HG03097 (cell line): ENCODE measurements around the gene ACVR2B.
"Not testable (repeated sequence)": the region's sequence is repeated elsewhere in the genome, so short reads cannot be mapped to it uniquely, and the experiment has no call there.

ENCODE experiments used
- ATAC-seq: cut with Tn5 transposase; IDR thresholded peaks from one replicate; pipeline ENCODE4 v1.9.1; 2021; ENCODE audit not compliant: unreplicated experiment, low FRiP score

The ACVR2B gene

DNA sequence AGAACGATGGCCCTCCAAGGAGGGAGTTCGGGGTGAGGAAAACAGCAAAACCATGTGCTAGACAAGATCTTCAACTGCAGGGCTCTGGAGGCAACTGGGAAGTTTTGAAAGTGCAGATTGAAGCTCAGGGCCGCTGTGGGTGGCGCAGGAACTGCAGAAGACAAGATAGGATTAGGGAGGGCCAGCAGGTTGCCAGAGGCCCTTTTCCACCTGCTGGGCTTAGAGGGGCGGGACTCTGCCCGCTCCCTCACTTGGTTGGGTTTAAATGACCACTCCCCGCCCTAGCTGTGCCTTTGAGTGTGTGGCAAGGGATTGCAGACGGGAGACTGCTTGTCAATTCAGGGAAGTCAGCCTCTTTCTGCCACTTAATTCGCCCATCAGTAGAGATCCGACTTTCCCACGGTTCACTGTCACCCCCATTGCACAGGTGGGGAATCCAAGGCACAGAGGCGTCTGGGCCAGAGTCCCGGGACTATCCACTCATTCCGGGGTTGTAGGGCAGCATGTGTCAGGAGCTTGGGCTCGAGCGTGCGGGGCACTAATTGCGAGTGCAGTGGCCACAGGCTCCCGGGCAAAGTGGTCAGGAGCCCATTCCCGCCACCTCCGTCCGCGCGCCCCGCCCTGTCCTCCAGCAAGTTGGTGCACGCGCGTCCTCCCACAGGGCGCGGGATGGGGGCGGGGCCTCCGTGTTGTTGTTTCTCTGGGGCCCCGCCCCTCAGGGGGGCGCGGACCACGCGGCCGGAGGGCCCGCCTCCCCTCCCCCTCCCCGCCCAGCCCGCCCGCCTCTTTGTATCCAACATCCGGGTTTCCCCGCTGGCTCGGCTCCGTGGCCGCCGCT is at the start of gene ACVR2B:
ACVR2B (plus strand) TSS at position 816 of the 838 bp plus-strand sequence. CDS start 433 bp downstream, outside the sequence.
- ATAC-seq: peak; percentile 46

DNA sequence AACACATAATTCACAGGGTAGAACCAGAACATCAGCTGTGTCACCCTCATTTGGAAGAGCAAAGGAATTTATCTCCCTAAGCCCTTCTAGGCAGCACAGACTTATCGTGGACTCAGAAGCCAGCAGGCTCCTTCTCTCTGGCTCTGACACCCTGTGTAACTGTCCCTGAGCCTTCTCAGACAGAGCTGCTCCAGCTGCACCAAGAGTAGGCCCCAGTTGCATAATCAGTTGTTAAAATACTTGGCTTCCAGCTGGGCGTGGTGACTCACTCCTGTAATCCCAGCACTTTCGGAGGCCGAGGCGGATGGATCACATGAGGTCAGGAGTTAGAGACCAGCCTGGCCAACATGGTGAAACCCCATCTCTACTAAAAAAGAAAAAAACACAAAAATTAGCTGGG is 49.4 kb upstream of the ACVR2B start:
- ATAC-seq: no peak

DNA sequence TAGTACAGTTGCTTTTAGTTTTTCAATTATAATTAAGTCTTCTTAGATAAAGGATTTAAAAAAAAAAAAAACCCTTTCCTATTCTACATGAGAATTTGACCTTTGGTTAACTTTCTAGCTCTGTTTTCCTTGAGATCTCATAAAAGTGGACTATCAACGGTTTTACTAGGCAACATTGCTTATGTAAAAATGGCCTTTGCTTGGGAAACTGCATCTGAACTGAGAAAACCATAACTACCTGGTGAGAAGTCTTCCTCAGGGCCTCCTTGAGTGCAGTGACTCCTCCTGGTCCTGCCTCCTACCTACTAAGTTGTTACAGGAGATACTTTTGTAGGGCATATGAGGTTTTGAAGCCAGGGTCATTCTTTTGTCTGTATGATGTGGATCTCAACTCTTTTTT is 42.1 kb upstream of the ACVR2B start:
- no peak for ATAC-seq

DNA sequence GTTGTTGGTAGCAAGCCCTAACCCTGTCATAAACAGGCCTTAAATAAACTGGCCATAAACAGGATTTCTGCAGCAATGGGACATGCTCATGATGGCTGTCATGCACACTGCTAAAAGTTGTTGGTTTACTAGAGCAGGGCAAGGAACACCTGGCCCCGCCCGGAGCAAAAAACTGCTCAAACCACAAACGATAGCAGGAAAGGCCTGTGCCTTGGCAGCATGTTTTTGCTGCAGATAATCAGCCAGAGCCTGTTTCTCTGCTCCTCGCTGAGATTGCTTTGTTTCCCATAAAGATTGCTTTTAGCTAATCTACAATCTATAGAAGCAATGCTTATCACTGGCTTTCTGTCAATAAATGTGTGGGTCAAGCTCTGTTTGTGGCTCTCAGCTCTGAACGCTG is 32.9 kb upstream of the ACVR2B start:
- not testable (repeated sequence) for ATAC-seq

DNA sequence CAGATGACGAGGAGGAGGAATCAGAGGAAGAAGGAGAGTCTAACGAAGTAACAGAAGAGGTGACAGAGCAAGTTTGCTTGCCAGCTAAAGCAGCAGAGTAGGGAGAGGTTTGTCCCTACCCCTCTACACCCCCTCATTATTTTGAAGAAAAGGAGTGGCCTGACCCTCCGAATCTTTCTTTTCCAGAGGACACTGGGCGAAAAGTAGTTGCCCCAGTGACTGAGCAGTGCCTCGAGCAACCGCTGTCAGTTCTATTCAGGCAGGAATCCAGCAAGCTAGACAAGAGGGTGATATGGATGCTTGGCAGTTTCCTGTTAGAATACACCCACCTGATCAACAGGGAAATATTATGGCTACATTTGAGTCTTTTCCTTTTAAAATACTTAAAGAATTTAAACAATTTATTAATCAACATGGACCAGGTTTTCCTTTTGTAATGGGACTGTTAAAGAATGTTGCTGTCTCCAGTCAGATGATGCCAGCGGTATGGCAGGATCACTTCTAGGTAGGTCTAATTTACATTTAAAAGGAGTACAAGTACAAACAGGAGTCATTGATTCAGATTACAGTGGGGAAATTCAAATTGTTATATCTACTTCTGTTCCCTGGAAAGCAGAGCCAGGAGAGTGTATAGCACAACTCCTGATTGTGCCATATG is 31.9 kb upstream of the ACVR2B start:
- no peak for ATAC-seq

DNA sequence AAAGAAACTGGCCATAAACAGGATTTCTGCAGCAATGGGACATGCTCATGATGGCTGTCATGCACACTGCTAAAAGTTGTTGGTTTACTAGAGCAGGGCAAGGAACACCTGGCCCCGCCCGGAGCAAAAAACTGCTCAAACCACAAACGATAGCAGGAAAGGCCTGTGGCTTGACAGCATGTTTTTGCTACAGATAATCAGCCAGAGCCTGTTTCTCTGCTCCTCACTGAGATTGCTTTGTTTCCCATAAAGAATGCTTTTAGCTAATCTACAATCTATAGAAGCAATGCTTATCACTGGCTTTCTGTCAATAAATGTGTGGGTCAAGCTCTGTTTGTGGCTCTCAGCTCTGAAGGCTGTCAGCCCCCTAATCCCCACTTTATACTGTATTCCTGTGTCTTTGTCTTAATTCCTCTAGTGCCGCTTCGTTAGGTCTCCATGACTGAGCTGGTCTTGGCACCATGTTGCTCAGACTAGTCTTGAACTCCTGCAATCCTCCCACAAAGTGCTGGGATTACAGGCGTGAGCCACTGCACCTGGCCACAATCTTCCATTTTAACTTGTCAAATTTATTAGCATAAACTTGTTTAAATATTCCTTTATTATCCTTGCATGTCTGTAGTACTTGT is 26.8 kb upstream of the ACVR2B start:
- ATAC-seq: not testable (repeated sequence)

DNA sequence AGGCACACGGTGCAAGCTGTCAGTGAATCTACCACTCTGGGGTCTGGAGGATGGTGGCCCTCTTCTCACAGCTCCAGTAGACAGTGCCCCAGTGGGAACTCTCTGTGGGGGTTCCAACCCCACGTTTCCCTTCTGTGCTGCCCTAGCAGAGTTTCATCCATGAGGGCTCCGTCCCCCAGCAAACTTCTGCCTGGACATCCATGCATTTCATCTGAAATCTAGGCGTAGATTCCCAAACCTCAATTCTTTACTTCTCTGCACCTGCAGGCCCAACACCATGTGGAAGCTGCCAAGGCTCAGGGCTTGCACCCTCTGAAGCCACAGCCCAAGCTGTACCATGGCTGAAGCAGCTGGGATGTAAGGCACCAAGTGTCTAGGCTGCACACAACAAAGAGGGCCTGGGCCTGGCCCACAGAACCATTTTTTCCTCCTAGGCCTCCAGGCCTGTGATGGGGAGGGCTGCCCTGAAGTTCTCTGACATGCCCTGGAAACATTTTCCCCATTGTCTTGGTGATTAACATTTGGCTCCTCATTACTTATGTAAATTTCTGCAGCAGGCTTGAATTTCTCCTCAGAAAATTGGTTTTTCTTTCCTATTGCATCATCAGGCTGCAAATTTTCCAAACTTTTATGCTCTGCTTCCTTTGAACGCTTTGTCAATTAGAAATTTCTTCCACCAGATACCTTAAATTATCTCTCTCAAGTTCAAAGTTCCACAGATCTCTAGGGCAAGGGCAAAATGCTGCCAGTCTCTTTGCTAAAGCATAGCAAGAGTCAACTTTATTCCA is 20.6 kb upstream of the ACVR2B start:
- ATAC-seq: not testable (repeated sequence)

DNA sequence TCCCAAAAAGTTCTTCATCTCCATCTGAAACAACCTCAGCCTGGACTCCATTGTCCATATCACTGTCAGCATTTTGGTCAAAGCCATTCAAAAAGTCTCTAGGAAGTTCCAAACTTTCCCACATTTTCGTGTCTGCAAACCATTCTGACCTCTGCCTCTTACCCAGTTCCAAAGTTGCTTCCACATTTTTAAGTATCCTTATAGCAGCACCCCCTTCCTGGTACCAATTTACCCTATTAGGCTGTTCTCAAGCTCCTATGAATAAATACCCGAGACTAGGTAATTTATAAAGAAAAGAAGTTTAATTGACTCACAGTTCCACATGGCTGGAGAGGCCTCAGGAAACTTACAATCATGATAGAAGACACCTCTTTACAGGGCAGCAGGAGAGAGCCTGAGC is 20.0 kb upstream of the ACVR2B start:
- not testable (repeated sequence) for ATAC-seq

DNA sequence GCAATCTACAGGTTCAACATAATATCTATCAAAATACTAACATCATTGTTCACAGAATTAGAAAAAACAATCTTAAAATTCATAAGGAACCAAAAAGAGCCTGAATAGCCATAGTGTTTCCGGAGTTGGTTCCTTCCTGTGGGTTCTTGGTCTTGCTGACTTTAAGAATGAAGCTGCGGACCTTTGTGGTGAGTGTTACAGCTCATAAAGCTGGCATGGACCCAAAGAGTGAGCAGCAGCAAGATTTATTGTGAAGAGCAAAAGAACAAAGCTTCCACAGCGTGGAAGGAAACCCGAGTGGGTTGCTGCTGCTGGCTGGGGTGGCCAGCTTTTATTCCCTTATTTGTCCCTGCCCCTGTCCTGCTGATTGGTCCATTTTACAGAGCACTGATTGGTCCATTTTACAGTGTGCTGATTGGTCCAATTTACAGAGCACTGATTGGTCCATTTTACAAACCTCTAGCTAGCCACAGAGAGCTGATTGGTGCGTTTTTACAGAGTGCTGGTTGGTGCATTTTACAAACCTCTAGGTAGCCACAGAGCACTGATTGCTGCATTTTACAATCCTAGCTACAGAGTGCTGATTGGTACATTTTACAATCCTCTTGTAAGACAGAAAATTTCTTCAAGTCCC is 15.1 kb upstream of the ACVR2B start:
- ATAC-seq: not testable (repeated sequence)

DNA sequence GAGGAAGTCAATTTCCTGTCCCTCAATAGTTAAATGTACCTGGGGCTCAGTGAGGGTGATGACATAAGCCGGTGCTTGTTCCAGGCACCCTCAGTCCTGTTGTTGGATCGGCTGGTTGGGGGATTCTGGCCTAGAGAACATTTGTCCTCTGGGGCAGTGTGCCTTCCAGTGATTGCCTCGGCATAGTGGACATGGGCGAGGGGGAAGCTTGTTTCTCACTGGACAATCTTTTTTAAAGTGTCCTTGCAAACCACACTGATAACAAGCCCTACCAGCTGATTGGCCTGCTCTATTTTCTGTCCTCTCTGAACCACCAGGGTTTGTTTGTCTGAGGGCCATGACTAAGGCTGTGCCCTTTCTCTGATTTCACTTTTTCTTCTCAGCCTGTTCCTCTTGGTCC is 10.5 kb upstream of the ACVR2B start:
- ATAC-seq: not testable (repeated sequence)

DNA sequence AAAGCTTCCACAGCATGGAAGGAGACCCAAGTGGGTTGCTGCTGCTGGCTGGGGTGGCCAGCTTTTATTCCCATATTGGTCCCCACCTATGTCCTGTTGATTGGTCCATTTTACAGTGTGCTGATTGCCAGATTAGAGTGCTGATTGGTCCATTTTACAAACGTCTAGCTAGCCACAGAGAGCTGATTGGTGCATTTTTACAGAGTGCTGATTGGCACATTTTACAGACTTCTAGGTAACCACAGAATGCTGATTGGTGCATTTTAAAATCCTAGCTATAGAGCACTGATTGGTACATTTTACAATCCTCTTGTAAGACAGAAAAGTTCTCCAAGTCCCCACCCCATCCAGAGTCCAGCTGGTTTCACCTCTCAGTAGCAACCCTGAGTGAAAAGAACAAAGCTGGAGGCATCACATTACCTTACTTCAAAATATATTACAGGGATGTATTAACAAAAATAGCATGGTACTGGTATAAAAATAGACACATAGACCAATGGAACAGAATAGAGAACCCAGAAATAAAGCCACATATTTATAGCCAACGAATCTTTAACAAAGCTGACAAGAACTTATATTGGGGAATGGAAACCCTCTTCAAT is 7.5 kb upstream of the ACVR2B start:
- ATAC-seq: no peak

DNA sequence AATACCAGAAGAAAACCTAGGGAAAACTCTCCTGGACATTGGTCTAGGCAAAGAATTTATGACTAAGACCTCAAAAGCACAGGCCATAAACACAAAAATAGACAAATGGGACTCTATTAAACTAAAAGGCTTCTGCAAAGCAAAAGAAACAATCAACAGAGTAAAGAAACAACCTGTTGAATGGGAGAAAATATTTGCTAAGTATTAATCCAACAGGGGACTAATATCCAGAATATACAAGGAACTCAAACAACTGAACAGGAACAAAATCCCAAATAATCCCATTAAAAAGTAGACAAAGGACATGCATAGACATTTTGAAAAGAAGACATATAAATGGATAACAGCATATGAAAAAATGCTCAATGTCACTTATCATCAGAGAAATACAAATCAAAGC is 6.9 kb upstream of the ACVR2B start:
- ATAC-seq: no peak

DNA sequence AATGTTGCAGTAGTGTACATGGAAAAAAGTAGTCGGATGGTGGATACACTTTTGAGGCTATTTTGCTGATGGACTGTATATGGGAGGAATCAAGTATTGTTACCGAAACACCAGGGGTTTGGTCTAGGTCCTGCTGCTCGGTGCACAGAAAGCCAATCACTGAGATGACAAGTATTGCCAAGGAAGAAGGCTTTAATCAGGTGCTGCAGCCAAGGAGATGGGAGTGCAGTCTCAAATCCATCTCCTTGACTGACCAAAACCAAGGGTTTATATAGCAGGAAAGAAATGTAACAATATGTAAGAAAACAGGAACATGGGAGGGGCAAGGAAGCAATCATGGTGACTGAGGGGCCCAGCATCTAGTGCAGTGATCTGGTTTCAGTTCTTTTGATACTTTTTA is 2.8 kb upstream of the ACVR2B start:
- no peak for ATAC-seq

DNA sequence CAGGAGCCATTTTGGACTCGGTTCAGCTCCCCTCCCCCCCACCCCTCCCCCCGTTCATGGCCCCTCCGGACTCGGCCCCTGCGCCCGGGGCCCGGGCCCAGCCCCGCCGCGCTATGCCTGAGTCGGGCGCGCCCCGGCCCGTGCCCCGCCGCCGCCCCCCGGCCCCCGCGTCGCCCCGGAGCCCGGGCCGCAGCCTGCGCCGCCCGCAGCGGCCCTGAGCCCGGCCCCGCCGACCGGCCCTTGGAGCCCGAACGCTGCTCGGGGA is 155 bp downstream of the ACVR2B start:
- no peak for ATAC-seq

DNA sequence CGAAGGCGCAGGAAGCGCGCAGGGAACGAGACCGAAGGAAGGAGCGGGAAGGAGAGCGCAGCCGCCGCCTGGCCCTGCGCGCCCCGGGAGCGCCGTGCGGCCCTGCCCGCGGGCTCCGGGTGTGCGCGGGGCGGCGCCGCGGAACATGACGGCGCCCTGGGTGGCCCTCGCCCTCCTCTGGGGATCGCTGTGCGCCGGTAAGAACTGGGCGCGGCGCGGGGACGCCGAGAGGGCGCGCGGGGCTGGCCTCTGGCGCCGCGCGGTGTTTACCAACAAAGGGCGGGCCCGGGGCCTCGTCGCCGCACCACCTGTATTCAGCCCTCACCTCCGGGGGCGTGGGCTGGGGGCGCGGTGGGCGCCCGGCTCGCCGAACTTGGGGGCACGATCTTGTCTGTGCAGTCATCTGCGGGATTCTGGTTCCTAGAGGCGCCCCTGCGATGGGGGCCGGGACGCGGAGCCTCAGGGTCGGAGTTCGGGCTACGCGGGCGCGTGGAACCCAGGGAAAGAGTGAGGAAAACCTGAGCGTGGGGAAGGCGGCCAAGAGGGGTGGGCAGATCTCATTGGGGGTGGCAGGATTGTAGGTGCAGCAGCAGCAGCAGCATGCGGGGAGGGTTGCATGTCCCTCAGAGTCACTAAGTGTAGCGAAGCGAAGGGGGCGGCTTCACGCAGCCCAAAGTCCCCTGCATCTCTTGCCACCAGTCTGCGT is 641 bp downstream of the ACVR2B start:
- no peak for ATAC-seq

DNA sequence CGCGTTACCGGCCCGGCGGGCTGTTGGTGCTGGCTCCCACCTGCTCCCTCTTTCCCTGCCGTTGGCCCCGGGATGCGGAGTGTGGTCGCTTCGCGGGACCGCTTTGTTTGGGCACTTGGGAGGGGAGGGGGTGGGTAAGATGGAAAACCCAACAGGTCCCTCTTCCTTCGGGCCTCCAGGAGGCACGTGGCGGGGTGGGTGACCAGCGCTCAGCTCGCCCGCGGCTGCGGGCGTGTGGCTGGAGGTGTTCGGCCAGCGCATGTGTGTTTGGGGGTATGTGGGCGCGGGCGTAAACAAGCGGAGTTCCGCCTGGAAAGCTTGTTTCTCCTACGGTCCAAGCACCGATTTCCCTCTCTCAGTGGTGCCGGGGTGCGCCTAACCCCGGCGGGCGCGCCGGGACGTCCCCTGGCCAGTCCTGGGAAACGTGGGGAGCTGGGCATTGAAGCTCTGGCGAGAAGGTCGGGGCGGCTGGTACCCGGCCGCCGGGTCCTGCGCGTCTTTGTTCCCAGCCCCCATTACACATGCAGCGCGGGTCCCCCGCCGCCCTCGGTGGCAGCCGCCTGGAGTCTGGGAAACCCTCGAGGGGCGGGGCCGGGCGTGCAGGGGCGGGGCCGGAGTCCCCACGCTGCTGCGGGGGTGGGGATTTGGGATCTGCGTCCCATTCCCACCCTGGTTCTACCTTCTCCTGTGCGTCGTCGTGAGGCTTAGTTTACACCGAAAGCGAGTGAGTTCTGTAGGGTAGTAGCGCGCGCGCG is 1.4 kb downstream of the ACVR2B start:
- no peak for ATAC-seq

DNA sequence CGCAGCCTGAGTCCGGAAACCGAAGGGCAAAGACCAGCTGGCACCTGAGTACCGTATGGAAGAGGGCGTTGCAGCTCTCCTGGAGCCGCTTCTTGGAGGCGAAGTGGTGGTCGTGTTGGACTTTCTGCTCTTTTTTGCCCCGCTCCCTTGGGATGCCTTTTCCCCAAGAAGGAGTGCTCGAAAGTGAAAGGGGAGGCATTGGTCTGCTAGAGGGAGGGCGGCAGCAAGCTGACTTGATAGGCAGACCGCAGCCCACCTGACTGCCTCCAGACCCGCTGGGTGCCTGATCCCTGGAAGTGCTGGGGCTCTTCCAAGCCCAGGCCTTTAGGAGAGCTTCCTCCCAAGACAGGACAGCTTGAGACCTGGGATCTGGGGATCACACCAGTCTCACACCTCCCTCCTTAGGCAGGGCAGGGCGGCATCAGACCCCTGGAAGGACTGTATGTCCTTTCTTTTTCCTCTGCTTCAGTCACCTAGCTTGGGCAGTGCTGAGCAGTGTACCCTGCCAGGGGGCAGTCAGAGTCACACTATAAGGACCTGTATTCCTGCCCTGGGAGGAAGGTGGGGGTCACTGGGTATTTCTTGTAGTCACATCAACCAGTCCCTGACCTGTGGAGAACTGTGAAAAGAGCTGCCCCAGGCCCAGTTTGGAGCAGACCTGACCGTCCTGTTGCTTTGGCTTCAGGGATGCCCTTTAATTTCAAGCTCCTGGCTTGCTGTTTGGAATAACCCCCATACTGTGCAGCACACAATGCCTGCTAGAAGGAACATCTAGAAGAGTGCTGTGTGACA is 2.1 kb downstream of the ACVR2B start:
- ATAC-seq: no peak
